AG09309 (cell line): ENCODE measurements around the gene MACROD1.

Experiments
- DNase-seq: peaks from one replicate; pipeline ENCODE4 v3.0.0-alpha.2; 2010; ENCODE audit warnings: low read depth
- H3K4me3 ChIP-seq: 2 replicates; pipeline ENCODE4 v1.5.1; 2011; ENCODE audit warnings: mild to moderate bottlenecking, low read depth, low read length, moderate library complexity; ENCODE audit not compliant: control insufficient read depth
- TF ChIP-seq, protein P1 (sequence below): IDR thresholded peaks from 2 replicates; pipeline ENCODE4 v1.5.1; 2011; ENCODE audit warnings: mild to moderate bottlenecking, low read depth, low read length, inconsistent platforms; ENCODE audit not compliant: insufficient read depth, control insufficient read depth; ENCODE audit errors: missing control alignments

The MACROD1 gene

DNA sequence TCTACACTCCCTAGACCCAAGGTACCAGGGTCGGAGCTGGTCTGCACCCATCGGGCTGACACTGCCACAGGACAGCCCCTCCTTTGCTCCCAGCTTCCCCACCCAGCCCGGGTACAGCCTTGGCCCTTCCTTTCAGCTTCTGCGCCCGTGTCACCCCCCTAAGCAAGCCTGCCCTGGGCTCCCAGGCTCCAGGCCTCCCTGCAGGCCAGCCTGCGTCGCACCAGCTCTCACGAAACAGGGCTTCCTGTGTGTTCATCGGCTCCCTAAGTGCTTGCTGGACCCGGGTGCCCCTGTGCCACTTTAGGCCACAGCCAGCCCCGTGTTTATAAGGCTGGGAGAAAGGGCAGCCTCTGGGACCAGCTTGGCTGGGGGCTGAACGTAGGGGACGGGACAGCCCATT, 109.1 kb downstream of the MACROD1 start:
- no peak overlapping the region for H3K4me3 ChIP-seq
- no peak for DNase-seq
- TF ChIP-seq, protein P1, sequence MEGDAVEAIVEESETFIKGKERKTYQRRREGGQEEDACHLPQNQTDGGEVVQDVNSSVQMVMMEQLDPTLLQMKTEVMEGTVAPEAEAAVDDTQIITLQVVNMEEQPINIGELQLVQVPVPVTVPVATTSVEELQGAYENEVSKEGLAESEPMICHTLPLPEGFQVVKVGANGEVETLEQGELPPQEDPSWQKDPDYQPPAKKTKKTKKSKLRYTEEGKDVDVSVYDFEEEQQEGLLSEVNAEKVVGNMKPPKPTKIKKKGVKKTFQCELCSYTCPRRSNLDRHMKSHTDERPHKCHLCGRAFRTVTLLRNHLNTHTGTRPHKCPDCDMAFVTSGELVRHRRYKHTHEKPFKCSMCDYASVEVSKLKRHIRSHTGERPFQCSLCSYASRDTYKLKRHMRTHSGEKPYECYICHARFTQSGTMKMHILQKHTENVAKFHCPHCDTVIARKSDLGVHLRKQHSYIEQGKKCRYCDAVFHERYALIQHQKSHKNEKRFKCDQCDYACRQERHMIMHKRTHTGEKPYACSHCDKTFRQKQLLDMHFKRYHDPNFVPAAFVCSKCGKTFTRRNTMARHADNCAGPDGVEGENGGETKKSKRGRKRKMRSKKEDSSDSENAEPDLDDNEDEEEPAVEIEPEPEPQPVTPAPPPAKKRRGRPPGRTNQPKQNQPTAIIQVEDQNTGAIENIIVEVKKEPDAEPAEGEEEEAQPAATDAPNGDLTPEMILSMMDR, result no peak

DNA sequence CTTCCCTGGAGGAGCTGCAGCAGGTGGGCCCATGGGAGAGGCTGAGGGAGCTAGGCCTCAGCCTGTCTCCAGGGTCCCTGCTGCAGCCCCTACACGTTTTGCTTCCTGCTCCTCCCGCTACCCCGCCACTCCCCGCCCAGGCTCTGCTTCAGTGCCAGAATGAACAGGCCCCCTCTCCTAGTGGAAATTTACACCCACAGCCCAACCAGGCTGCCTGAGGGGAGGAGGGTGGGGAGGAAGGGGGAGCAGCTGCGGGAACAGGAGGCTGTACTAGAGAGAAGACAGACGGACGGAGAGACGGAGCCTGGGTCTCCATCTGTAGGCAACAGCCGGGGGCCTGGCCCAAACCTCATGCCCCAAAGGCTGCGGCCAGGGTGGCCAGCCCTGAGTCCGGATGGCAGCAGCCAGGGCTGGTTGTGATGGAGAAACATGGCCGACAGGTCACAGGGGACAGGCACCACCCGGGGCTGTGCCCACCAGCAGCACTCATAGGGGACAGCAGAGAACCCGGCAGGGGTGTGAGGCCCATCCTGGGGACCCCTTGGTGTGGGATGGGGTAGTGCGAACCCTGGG, 109.6 kb downstream of the MACROD1 start:
- no peak for DNase-seq
- no peak overlapping the region for H3K4me3 ChIP-seq
- TF ChIP-seq, protein P1, result no peak

DNA sequence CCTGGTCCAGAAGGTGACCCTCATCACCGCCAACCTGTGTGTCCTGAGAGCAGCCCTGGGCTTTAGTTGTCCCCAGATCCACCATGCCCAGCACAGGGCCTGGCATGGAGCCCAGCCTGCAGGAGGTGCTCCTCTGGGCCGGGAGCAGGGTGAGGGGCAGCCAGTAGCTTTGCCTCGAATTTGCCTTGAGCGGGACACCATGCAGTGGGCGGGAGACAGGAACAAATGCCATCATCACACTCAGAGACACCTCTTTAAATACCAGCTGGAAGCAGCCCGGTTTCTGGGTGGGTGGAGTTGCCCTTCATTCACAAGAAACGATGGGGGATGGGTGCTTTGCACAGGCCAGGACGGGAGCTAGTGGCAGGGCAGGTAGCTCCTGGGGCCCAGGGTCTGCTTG, 110.8 kb downstream of the MACROD1 start:
- no peak for DNase-seq
- H3K4me3 ChIP-seq, result no peak overlapping the region

DNA sequence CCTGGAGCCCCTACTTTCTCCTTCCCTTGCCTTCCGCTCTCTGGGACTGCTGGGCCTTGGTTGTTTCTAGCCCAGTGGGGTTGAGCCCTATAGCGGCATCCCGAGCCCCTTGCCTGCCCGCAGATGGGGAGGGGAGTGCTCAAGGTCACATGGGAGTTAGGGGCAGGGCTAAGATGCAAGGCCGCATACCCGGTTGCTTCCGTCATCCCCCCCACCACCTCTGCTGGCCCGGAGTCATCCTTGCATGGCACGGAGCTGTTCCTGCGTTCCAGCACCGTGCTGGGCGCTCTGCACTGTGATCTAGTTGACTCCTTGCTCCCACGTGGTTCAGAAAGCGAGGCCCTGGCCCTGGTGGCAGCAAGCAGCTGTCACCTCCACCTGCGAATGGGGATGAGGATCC, 112.2 kb downstream of the MACROD1 start:
- TF ChIP-seq, protein P1, result no peak
- H3K4me3 ChIP-seq, result no peak overlapping the region
- no peak for DNase-seq

More for the DNA sequence above, 110.8 kb downstream of the MACROD1 start:
- TF ChIP-seq, protein P1, result no peak

DNA sequence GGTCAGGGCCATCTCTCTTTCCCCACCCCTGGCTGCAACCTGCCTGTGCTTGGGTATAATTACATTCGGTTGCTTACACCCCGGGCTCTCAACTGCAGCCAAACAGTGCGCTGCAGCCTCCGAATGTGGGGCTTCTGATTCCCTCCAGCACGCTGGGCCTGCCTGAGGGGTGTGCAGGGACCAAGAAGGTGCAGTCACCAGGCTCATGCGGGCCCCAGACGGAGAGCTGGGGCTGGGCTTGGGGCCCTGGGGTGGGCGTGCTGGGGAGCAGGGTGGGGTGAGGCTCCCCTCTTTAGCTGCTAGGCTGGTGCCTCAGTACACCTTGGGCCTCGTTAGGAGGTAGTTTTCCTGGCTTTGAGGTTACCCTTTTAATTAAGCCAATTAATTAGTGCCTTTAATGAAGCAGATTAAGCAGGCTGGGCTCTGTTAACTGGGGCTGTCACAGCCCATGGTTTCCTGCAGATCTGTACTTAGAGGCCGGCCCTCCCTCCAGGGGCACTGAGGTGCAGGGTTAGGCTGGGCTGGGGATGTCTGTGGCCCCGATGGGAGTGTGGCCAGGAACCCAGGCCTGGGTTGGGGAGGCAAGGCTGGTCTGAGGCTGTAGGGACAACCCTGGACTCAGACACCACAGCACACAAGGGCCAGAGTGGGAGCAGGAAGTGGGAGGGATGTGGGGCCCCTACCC, 112.8 kb downstream of the MACROD1 start:
- no peak for DNase-seq
- TF ChIP-seq, protein P1, result no peak
- H3K4me3 ChIP-seq, result no peak overlapping the region

DNA sequence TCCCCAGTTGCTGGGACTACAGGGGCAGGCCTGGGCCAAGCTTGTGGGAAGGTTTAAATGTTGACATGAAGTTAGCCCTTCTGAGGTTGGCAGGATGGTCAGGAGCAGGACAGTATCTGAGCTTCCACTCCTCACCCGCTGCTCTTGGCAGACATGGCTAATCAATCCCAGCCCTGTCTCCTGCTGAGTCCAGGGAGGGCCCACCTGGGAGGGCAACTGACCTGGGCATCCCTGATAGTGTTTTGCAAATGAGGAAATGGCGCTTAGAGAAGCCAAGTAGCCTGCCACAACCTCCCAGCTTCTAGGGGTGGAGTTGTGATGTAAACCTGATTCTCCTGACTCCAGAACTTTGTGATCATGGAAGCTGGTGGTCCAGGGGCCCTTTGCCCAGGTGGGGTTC, 113.5 kb downstream of the MACROD1 start:
- DNase-seq, result no peak
- TF ChIP-seq, protein P1, result no peak
- H3K4me3 ChIP-seq, result no peak overlapping the region
